Frontal cortex (tissue), 4 donors: ENCODE results near the gene RFFL. TPM values are rescaled to one million over a fixed set of nuclear protein-coding genes. Genes with fewer than 3 reads are reported as not detected.
"Not testable (repeated sequence)": the region's sequence is repeated elsewhere in the genome, so short reads cannot be mapped to it uniquely, and the experiment has no call there.

Experiments used
- DNase-seq, 2 donors: peaks; one replicate each; pipeline ENCODE4 v3.0.0; 2012; ENCODE audit warnings: low spot score in 2 of 2
- FAIRE-seq: peaks from 2 replicates; lab custom pipeline; 2012; peaks lifted over from hg19 to GRCh38; lab: Jason Lieb, UNC
- total RNA-seq: library from RNA; depleted of rRNA; stranded (reverse); fragments of >200 nt; gene quantifications from one replicate; pipeline ENCODE4 v1.2.3, GENCODE V29; 2014
- donor health status: control.
- donor health status: control.
- donor health status: control.

The RFFL gene
- total RNA-seq, 1 donor from 2014 or later, result 5.3 TPM

DNA sequence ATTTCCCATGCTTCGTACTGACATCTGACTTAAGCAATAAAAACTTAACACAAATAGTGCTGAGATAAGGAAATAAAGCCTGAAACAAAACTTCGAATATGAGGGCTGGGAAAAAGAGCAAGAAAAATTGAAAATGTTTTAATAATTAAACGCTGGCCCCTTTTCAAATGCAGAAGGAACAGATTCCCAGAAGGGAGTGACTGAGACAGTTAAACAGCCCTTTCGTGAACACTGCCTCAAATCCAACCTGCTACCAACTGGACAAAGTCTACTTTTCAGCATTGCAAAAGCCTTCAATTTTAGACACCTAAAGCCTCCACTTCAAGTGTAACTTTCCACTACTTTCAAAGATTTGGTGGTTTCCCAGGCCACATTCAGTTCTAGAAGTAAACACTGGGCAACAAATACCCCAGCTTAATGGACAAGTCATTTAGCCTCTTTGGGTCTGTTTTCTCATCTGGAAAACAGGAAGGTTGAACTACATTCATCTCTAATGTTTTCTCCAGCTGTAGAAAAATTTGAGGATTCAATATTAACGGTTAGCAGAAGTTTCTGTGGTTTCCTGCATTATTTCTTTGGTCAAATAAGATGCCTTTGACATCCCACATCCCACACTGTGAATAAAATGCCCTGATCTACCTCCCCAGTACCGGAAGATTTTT lies 11.8 kb downstream of the RFFL start:
- no peak for DNase-seq
- no peak for FAIRE-seq

DNA sequence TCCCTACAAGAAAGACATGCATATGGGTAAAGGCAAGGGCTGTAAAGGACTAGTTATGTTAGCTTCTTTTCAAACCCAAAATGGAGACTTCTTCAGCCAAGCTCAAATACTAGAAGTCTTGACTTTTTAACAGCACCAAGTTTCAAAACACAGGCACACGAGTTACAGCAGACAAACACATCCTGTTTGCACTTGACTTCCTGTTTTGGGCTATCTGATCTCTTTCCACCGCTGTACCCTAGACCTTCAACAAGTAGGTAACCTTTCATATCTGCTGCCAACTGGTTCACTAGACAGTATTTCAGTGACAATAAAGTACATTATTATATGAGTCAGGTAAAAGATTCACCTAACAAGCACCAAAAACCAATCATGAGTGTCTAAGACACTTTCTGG lies 12.3 kb downstream of the RFFL start:
- FAIRE-seq (no peak), DNase-seq (no peak)

DNA sequence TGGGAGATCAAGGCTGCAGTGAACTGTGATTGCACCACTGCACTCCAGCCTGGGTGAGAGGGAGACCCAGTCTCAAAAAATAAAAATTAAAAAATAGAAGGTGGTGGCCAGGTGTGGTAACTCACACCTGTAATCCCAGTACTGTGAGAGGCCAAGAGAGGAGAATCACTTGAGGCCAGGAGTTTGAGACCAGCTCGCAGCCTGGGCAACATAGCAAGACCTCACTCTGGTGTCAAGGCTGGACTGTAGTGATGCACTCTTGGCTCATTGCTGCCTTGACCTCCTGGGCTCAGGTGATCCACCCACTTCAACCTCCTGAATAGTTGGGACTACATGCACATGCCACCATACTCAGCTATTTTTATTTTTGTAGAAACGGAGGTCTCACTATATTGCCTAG lies 13.3 kb downstream of the RFFL start:
- no peak for DNase-seq
- no peak for FAIRE-seq

DNA sequence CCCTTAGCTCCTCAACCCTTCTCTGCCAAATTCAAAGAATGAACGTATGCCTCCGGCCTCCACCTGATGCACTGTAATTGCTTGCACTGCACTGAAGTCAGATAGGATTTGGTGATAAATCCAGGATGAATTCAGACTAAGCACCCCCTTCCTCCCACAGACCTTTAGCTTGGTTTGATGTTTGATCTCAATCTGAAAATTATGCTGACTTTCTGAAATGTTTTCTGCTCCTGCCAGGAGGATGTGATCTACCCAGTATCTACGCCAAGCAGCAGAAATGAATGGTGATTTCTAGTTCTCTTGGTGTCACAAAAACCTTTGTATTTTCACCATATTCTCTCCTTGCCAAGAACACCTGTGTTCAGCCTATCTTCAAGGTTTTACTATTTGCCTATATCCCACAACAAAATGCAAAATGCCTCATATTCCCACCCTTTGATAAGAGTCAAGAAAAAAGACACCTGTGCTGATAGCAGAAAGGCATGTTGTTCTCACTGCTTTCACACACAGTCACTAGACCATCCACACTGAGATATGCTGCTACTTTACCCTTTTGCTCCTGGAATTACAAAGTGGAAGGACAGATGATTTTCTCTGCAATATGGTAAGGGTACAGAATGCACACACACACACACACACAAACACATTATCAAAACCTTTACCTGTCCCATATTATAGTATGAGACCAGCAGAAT lies 14.7 kb downstream of the RFFL start:
- no peak for DNase-seq
- FAIRE-seq, result no peak

DNA sequence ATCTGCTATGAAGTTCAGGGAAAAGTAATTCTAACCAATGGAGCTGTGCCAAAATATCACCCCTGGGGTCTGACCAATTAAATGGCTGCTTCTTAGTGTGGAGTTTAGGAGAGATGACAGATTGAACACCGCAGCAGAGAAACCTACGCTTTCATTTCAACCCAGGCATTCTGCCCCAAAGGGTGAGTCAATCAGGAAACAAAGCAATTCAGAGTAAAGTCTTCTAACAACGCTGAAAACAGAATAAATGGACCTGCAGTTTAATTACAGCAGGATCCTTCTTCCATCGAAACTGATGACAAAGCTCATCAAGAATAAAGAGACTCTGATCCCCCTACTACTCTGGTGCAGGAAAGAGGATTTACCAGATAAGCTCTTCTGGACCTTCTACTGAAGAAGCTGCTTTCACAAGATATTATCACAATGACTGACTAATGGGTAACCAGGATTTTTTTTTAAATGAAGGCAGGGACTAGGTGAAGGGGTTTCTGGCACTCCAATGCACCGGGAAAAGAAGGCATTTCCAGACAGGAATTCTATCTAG lies 16.7 kb downstream of the RFFL start:
- FAIRE-seq, result no peak
- DNase-seq, result no peak

DNA sequence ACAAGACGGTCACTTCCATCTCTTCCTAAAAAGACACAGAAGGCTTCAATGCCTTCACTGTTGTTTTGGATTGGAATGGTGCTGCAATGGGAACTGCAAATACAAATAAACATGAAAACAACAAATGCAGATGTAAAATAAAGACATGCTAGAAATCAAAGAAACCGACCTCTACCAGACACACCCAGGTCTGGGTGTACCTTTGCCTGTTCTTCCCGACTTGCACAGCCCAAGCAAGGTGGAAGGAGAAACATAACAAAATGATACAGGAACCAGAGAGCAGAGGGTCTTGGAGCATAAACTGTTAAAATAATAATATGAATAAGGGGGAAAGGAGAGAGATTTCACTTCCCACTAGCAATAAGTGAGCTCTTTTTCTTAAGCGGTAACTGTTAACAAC lies 17.3 kb downstream of the RFFL start:
- no peak for FAIRE-seq
- no peak for DNase-seq

DNA sequence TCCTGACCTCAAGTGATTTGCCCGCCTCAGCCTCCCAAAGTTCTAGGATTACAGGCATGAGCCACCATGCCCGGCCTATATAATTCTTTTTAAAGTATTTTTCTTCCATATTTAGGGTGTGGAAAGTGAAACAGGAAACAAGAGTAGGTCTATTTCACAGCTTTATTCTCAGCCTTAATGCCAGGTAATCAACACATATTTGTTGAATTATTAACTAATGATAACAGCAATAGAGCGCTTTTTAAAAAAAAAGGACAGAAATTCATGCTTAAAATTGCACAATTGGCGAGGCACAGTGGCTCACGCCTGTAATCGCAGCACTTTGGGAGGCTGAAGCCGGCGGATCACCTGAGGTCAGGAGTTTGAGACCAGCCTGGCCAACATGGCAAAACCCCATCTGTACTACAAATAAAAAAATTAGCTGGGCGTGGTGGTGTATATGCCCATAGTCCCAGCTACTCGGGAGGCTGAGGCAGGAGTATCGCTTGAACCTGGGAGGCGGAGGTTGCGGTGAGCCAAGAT lies 18.0 kb downstream of the RFFL start:
- not testable (repeated sequence) for DNase-seq, FAIRE-seq

DNA sequence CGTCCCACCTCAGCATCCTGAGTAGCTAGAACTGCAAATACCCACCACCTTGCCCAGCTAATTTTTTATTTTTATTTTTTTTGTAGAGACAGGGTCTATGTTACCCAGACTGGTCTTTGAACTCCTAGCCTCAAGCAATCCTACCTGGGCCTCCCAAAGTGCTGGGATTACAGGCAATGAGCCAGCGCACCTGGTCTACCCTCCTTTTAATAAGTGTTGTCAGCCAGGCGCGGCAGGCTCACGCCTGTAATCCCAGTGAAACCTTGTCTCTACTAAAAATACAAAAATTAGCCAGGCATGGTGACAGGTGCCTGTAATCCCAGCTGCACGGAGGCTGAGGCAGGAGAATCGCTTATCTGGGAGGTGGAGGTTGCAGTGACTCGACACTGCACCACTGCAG lies 19.3 kb downstream of the RFFL start:
- FAIRE-seq (no peak), DNase-seq (no peak)

DNA sequence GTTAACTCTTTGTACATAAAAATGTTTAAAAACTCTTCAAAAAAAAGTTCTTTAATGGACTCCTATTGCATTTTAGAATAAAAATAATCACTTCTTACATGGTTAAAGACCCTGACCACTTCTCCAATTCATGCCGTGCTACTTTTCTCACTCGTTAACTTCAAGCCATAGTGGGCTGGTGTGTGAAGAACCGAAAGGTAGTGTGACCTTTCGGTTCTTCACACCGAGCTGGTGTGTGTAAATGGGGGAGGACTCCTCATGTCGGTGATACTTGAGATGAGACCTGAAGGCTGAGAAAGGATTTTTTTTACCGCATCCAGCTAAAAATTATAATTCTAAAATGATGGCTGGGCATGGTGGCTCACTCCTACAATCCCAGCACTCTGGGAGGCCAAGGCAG lies 22.1 kb downstream of the RFFL start:
- FAIRE-seq, result no peak
- no peak for DNase-seq

DNA sequence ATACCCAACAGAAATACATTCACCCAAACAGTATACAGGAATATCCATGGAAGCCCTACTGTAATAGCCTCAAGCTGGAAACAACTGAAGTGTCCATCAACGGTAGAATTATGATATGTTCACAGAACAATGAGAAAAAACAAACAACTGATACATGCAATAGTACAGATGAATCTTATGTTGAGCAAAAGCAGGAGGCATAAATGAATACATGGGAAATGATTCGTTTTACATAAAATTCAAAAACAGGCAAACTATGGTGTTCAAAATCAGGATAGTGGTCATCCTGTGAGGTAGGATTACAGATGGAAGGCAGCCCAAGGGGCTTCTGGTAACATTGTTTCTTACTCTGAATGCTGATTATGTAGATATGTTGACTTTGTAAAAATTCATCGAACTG lies 25.1 kb downstream of the RFFL start:
- FAIRE-seq, result no peak
- no peak for DNase-seq

DNA sequence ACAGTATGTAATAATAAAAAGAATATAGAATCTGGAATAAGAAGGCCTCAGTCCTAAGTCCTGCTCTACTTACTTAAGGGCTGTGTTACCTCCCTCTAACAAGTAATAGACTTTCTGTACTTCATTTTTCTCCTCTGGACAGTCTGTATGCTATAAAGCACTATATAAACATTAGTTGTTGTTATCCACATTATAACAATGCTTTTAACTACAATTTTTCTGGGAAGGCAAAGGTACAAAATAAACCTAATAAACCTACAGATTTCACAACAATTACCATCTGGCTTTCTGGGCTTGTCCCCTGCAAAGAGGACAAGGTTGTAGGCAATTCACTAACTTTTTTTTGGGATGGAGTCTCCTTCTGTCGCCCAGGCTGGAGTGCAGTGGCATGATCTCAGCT lies 32.7 kb downstream of the RFFL start:
- FAIRE-seq, result no peak
- DNase-seq, result no peak

DNA sequence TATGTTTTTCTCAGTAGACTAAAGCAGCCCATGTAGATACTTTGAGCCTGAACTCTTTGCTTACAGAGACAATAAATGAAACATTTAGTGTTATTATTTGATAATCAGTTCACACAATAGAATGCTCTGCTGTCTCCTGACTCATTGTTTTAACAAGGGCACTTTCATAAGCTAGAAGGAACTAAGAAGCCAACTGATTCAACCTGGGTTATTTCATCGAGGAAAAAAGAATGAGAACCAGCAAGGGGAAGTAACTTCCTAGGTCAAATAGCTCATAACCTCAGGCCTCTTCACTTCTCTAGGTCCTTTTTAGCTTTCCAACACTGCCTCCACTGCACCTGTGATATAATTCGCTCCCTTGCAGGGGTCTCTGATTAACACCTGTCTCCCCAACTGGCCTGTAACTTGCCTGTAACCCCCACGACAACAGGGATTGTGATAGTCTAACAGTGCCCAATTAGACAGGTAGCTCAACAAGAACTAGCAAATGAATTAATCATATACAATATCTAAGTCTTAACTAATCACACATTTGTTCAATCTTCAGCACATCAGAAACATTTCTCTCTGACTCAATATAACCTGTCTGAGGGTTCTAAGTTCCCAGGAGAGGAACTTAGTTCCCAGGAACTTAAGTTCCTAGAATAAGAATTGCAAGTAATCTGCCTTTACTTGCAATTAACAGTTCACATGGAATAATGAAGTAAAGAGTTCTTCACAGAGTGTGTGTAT lies 34.8 kb downstream of the RFFL start:
- DNase-seq, result no peak
- no peak for FAIRE-seq

DNA sequence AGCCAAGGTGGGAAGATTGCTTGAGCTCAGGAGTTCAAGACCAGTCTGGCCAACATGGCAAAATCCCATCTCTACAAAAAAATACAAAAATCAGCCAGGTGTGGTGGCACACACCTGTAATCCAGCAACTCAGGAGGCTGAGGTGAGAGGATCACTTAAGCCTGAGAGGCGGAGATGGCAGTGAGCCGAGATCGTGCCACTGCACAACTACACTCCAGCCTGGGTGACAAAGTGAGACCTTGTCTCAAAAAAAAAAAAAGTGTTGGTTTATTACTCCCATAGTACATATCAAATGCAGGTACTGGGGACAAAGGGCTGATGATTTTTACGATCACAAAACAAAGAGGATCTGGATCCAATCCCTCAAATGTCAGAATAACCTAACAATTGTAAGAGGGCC lies 35.4 kb downstream of the RFFL start:
- DNase-seq, FAIRE-seq: not testable (repeated sequence)

DNA sequence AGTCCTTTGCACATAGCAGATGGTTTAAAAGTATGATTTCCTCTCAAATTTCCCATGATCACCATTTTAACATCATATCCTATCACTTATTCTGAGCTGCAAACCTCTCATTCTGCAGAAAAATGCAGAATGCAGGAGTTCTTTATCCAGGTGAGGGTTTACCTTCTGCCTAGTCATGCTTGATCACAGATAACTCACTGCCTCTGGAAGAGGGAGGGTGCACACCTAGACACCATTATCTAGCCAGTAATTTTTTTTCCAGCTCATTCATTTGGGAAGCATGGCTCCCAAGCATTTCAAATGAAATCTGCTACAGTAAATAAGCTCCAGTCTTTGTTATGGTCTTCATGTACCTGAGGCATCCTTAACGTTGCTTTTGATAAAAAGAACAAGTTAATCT lies 38.0 kb downstream of the RFFL start:
- FAIRE-seq, result no peak
- no peak for DNase-seq

DNA sequence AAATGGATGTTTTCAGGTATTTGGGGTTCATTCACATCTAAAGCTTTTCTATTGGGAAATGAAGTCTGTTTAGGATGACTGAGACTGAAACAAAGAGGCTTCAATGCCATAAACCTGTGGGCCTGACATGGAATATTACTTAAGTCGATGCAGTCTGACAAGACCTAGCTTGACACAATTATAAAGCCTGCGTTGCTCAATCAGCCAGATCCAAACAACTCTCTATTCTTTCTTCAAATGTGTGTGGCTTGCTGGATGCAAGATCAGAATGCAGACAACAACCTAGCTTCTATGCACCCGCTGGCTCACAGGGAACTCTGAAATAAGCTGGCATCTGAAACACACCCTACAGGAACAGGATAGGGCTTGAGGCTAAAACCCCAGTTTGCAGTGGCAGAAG lies 40.0 kb downstream of the RFFL start:
- no peak for DNase-seq
- FAIRE-seq, result no peak

DNA sequence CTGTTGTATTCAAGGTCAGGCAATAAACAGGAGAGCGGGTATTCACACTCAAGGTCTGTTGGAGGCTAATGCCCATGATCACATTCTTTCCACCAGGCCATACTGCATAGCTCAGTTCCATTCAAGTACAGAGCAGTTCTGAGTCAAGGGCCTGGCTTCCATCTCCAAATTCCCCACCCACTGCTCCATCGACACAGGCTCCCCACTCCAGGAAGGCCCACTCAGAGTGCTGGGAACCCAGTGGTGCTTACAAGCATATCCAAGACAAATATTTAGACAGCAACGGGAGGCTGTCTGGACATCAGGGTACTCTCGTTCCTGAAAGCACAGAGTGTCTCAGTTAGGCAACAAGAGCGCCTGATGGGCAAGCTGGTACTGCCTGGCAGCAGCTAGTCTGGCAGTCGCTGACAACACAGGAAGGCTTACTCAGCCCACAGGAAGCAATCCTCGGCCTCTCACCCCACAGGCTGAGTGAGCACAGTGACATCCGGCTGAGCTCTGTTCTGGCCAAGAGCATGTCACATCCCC lies 40.9 kb downstream of the RFFL start:
- peak; percentile 48 to 74 for DNase-seq
- FAIRE-seq, result no peak

DNA sequence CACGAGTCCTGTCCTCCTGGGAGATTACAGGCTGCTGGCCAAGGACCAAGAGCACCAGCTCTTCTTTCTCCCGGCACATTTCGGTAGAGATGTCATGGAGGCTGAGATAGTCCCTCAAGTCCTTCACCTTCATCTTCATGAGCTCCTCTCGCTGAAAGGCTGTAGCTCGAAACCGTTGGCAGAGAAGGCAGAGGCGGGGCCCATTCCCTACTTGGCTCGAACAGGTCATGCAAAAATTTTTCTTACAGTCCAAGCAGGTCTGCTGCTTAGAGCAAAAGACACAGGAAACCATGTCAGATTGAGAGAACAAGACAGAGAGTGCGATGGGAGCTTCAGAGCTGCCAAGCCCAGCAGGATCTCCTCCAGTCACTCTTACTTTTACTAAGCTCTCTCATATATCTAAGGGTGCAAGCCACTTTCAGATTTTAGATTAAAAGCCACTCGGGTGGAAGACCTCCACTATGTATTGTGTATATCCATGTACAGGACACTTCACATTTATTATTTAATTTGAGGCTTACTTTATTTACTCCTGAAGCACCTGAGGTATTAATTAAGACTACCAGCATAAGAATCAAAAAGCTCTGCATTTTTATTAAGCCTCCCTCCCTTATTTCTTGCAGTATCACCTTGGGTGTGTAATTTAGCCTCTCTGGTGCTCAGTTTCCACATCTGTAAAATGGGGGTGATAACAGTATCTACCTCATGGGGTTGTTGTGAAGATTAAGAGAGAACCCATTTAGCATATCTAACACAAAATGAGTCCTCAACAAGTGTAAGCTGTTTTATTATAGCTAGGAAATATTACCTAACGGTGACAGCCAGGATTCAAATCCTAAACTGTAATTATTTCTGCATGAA lies 41.8 kb downstream of the RFFL start:
- FAIRE-seq (no peak), DNase-seq (no peak)

DNA sequence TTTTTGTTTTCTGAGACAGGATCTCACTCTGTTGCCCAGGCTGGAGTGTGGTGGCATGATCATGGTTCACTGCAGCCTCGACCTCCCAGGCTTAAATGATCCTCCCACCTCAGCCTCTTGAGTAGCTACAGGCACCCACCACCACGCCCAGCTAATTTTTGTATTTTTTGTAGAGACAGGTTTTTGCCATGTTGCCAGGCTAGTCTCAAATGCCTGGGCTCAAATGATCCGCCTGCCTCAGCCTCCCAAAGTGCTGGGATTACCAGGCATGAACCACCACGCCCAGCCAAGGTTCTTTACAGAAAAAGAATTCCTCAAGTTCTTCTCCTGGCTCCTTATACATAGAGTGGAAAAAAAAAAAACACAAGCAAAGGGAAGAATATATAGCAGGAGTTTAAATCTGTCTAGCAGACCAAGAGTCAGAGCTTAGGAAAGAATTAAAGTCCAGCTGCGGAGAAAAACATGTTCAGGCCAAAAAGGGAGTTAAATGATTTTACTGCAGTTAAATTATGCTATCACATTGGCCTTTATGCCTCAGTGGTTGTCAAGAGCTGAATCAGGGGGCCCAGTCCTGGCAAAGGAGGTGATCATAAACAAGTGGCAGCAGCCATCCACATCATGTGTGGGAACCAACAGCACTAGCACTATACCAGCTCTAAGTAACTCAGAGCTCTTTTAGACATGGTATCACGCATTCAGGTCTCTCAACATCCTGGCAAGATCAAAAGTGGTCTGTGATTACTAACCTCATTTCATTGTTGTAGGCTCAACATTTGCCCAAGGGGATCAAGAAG lies 43.9 kb downstream of the RFFL start:
- DNase-seq (no peak), FAIRE-seq (no peak)

DNA sequence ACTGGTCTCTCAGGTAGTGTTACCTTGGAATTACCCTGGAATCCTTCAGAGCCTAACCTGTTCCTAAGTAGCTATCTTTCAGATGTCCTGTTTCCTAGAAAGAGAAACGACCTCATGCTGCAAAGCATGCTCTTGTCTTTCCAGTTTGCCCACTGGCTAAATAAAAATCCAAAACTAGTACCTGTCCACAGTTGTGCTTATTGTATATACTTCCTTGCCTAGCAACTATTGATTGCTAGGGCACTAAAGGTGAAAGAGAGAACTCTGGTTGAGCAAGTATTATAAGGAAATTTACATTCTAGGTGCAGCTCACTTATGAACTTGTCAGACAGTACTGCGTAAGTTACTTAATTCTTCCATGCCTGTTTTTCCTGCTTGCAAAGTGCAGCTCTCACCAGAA lies 44.7 kb downstream of the RFFL start:
- DNase-seq (no peak), FAIRE-seq (no peak)
